Adrenal gland (tissue), 12 donors: ENCODE results near the gene C20orf141. TPM values are rescaled to one million over a fixed set of nuclear protein-coding genes. Genes with fewer than 3 reads are reported as not detected.

Source experiments
- DNase-seq, 7 donors: peaks; one replicate each; pipeline ENCODE4 v3.0.0-alpha.2; 2019 to 2020
- H3K27ac ChIP-seq, 5 donors: fragments of 200-600 bp; sonication (generic) in 4 of 5; 1 replicate in 3 of 5; 2 replicates in 2 of 5; pipeline versions ENCODE4 v1.5.1 to v1.8.0; 2016 to 2020; ENCODE audit warnings: mild to moderate bottlenecking in 1 of 5
- H3K27me3 ChIP-seq: fragments of 200-600 bp; 2 replicates; pipeline ENCODE4 v1.8.0; 2021
- H3K36me3 ChIP-seq, 2 donors: fragments of 200-600 bp; replicated peaks in 1 of 2; 1 replicate in 1 of 2; 2 replicates in 1 of 2; pipeline versions ENCODE4 v1.5.1 to v1.8.0; 2018 to 2022
- H3K4me1 ChIP-seq, 2 donors: fragments of 200-600 bp; replicated peaks in 1 of 2; 1 replicate in 1 of 2; 2 replicates in 1 of 2; pipeline versions ENCODE4 v1.5.1 to v1.8.0; 2018 to 2021
- H3K4me3 ChIP-seq, 4 donors: fragments of 200-600 bp; sonication (generic) in 3 of 4; one replicate each; pipeline ENCODE4 v1.5.1; 2016 to 2018
- H3K9me3 ChIP-seq, 3 donors: fragments of 200-600 bp; sonication (generic) in 1 of 3; replicated peaks in 1 of 3; 1 replicate in 2 of 3; 2 replicates in 1 of 3; pipeline versions ENCODE4 v1.5.1 to v1.8.0; 2016 to 2021
- CTCF ChIP-seq, 6 experiments: fragments of 450-650 bp in 4 of 6; fragments of 200-600 bp in 2 of 6; sonication (generic) in 1 of 6; IDR thresholded peaks; 1 replicate in 5 of 6; 2 replicates in 1 of 6; pipeline versions ENCODE4 v1.5.1 to v1.8.0; 2016 to 2021; ENCODE audit warnings: antibody characterized with exemption in 6 of 6, mild to moderate bottlenecking in 2 of 6, moderate library complexity in 1 of 6
- POLR2A ChIP-seq, 2 donors: fragments of 450-650 bp; IDR thresholded peaks; one replicate each; pipeline ENCODE4 v1.6.1; 2017; ENCODE audit warnings: antibody characterized with exemption in 2 of 2, mild to moderate bottlenecking in 2 of 2, moderate library complexity in 1 of 2
- WGBS, 4 donors: extraction: QIAGEN DNeasy Blood & Tissue Kit in 2 of 4; methylation state at CpG; one replicate each; pipeline versions ENCODE4 v1.1.5 to v1.1.7; 2013 to 2017; 5-methylcytosine and 5-hydroxymethylcytosine counted together
- intact Hi-C, 2 donors: fragments of 100-400 bp; cut with DNase I; formaldehyde crosslinking; loops; one replicate each; pipeline versions ENCODE4 v1.14.1 to v1.15.0; 2022 to 2023
- polyA plus RNA-seq, 3 donors: library from polyadenylated mRNA; stranded (reverse); fragments of 200-250 nt in 2 of 3; fragments of 350-450 nt in 1 of 3; fragmentation: Illumina TruSeq in 1 of 3; extraction: RNeasy Lipid Tissue Mini Kit (QIAGEN cat#74804) in 1 of 3; gene quantifications; one replicate each; pipeline ENCODE4 v1.2.3, GENCODE V29; 2013 to 2014
- total RNA-seq, 9 donors: library from RNA; depleted of rRNA in 4 of 9; stranded (reverse); fragments of >200 nt in 4 of 9; fragments of 120-200 nt in 1 of 9; fragmentation: NEBNext Ultra II Directional in 1 of 9; extraction: Animal tissue kit (Norgen Biotek cat#: 25700) in 1 of 9; gene quantifications; one replicate each; pipeline versions ENCODE4 v1.1.0 to v1.2.4, GENCODE V29; 2013 to 2023
- donor health status: healthy with polysubstance abuse.
- donor health status: Bipolar disorder and iron deficiency.
- donor health status: DM: yes; HTN: yes; CAD: no.
- donor health status: DM: no; HTN: no; CAD: no.
- donor health status: DM: no; HTN: no; CAD: no.
- donor health status: DM: yes; HTN: yes; CAD: no.

Gene C20orf141
- total and polyA plus RNA-seq, 12 donors, result 0.30 TPM; not detected in 11

DNA sequence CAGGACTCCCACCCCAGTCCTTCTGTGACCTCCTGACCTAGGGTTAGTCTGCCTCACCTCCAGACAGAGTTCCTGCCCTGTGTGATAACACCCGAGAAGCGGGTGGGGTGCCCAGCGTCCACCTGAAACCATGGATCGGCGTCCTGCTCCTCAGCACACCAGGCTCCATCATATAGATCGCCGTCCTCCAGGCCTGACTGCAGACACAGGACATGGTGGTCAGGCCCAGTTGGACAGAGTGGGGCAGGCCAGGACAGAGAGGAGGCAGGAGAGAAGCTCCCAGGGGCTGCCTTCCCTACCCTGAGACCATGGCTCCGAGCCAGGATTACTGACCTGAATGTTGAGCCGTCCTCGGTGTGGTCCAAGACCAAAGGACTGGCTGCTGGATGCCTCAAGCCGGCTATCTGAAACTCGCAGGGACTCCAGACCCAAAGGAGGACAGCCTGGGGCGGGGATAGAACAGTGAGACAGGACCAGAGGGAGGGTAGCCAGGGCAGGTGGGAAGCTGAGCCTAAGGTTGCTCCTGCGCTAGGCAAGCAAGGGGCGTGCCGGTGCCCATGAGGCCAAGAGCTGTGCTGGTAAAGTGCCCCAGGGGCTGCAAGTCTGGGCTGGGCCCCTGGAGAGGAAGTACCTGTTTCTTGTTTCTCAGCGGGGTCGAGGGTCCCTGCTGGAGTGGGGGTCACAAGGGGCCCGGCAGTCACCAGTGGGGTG, 16.5 kb upstream of the C20orf141 start:
- Histone ChIP-seq H3K4me3 (no peak overlapping the region), H3K9me3 (no peaks in the 10 kb centered on the region), H3K27ac (no peak overlapping the region), H3K4me1 (peaks cover 0 to 5% of the 10 kb centered on the region in 2 donors), H3K36me3 (no peaks in the 10 kb centered on the region), H3K27me3 (peaks cover 39% of the 10 kb centered on the region)
- TF ChIP-seq CTCF (IDR thresholded peaks at IDR 0.05), result no peak
- no peak for TF ChIP-seq POLR2A (IDR thresholded peaks at IDR 0.05)
- no peak for DNase-seq
- intact Hi-C loops, result no loop called here
- 85 to 92% (median 90%) methylated on average over 7 to 19 of the region's 19 CpGs for WGBS, 4 donors

DNA sequence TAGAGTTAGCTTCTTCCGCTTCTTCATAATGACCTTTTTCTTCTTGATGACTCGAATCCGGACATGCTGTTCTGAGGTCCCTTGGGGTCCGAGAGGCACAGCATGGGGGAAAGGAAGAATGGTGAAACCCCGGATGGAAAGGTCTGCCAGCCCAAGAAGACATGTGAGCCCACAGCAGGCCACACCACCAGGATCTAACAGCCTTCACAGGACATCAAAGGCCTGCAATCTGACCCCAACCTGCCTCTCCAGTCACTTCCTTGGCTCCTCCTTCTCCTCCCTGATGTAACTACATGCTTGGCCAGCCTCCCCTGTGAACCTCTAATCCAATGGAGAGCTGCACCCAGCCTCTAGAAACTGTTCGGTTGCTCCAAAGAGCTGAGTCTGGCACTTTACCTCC, 16.0 kb upstream of the C20orf141 start:
- no peak overlapping the region for H3K4me3 ChIP-seq
- H3K4me1 ChIP-seq, result peaks cover 0 to 5% of the 10 kb centered on the region in 2 donors
- intact Hi-C loops, result no loop called here
- 77 to 92% (median 85%) methylated on average over 6 of the region's 6 CpGs for WGBS, 4 donors
- no peaks in the 10 kb centered on the region for H3K36me3 ChIP-seq
- H3K27me3 ChIP-seq, result peaks cover 39% of the 10 kb centered on the region
- no peak for DNase-seq
- TF ChIP-seq CTCF (IDR thresholded peaks at IDR 0.05) (no peak), POLR2A (IDR thresholded peaks at IDR 0.05) (no peak)
- H3K27ac ChIP-seq, result no peak overlapping the region
- H3K9me3 ChIP-seq, result no peaks in the 10 kb centered on the region

- TF ChIP-seq CTCF (IDR thresholded peaks at IDR 0.05), result no peak
- no peak for TF ChIP-seq POLR2A (IDR thresholded peaks at IDR 0.05)
- Histone ChIP-seq H3K9me3 (no peaks in the 10 kb centered on the region), H3K36me3 (no peaks in the 10 kb centered on the region), H3K4me3 (no peak overlapping the region), H3K27ac (no peak overlapping the region), H3K27me3 (peaks cover 39% of the 10 kb centered on the region), H3K4me1 (peaks cover 0 to 5% of the 10 kb centered on the region in 2 donors)
- intact Hi-C loops, result no loop called here
- DNase-seq, result no peak
- 51 to 61% (median 56%) methylated on average over 8 to 9 of the region's 9 CpGs for WGBS, 4 donors
These were observed 15.5 kb upstream of the C20orf141 start for GRCh38 chr20:2799271-2799670.

DNA sequence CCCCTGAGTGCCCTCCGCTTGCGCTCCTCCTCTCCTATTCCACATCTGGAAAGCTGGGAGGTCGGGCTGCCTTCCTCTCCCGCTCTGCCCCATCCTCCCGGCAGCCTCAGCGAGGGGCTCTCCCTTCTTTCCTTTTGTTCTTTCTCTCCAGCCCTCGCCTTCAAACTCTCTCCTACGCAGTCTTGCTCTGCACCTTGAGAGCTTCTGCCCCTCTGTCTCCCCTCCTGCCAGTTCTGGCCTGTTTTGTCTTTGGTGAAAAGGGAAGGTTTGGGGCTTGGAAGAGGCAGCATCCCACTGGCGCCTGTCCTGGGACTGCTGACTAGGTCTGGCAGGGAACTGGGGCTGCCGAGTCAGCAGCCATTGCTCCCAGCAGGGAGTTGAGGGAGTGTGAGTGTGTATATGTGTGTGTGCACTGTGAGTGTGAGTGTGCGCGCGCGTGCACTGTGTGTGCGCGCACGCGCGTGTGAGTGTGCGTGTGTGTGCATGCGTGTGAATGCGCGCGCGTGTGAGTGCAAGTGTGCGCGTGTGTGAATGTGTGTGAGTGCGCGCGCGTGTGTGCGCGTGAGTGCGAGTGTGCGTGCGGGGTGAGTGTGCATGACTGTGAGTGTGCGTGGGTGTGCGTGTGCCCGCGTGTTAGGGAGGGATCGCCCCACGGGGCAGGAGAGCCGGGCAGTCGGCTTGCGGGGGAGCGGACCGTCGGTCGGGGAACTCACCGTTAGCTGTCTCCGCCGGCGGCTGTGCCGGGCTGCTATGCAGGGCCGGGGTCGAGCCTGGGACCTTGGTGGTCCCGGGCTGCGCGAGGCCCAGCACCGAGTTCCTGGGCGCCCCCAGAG, 14.9 kb upstream of the C20orf141 start:
- peaks cover 0 to 5% of the 10 kb centered on the region in 2 donors for H3K4me1 ChIP-seq
- peak overlapping the region in 1 of 4 donors; percentile 42 for H3K4me3 ChIP-seq
- H3K27ac ChIP-seq, result no peak overlapping the region
- H3K27me3 ChIP-seq, result peaks cover 39% of the 10 kb centered on the region
- DNase-seq, result no peak
- intact Hi-C loops, result no loop called here
- H3K9me3 ChIP-seq, result no peaks in the 10 kb centered on the region
- TF ChIP-seq CTCF (IDR thresholded peaks at IDR 0.05) (no peak), POLR2A (IDR thresholded peaks at IDR 0.05) (no peak)
- 3 to 10% (median 6%) methylated on average over 23 to 61 of the region's 61 CpGs for WGBS, 4 donors
- H3K36me3 ChIP-seq, result no peaks in the 10 kb centered on the region
